K562 (cell line): ENCODE data around the gene MYO15B. TPM values are rescaled to one million over a fixed set of nuclear protein-coding genes. Genes with fewer than 3 reads are reported as not detected.

Experiments
- ATAC-seq: fragments of 200-7000 bp; cut with Tn5 transposase; 3 replicates; pipeline ENCODE4 v1.9.1; 2020; ENCODE audit warnings: moderate library complexity
- BruUV-seq: library from RNA; stranded (reverse); fragments of 400-500 nt; replicated peaks from 2 replicates; lab custom pipeline; 2021; lab: Mats Ljungman, UMichigan
- CTCF ChIA-PET: fragments of 300-600 bp; formaldehyde crosslinking; extraction: SDS; loops from one replicate; lab custom pipeline; 2021; ENCODE audit warnings: low intra/inter-chr PET ratio; lab: Yijun Ruan, JAX
- POLR2A ChIA-PET: fragments of 300-600, 350-650 bp; sonication (Branson Sonifier 250); formaldehyde crosslinking; extraction: SDS; loops from one replicate; lab custom pipeline; 2021; ENCODE audit warnings: antibody characterized with exemption, inconsistent platforms; lab: Yijun Ruan, JAX
- DNase-seq, 4 experiments: peaks; one replicate each; pipeline versions ENCODE4 v3.0.0 to v3.0.0-alpha.2; 2011 to 2018; ENCODE audit warnings: low spot score in 3 of 4, mixed read lengths in 3 of 4; ENCODE audit errors: extremely low read depth in 1 of 4
- FAIRE-seq: peaks from 2 replicates; lab custom pipeline; 2011; peaks lifted over from hg19 to GRCh38; lab: Jason Lieb, UNC
- H2AFZ ChIP-seq: 2 replicates; pipeline ENCODE4 v1.6.0; 2011; ENCODE audit warnings: low read depth, low read length, control low read depth, inconsistent platforms
- H3K27ac ChIP-seq: fragments of 200-600 bp; 3 replicates; pipeline ENCODE4 v1.8.0; 2011; ENCODE audit warnings: low read depth, mild to moderate bottlenecking, control low read depth, inconsistent platforms, low read length, moderate library complexity, mixed read lengths; ENCODE audit errors: extremely low read depth
- H3K27me3 ChIP-seq, 2 experiments: fragments of 300-600 bp in 1 of 2; 2 replicates in 1 of 2; 3 replicates in 1 of 2; pipeline versions ENCODE4 v1.6.0 to v1.8.0; 2011; ENCODE audit warnings: inconsistent platforms in 2 of 2, low read length in 2 of 2, mild to moderate bottlenecking in 1 of 2, mixed read lengths in 1 of 2, moderate library complexity in 1 of 2; ENCODE audit not compliant: control insufficient read depth in 2 of 2, insufficient read depth in 2 of 2
- H3K36me3 ChIP-seq: fragments of 300-600 bp; 3 replicates; pipeline ENCODE4 v1.8.0; 2011; ENCODE audit warnings: mild to moderate bottlenecking, low read length, inconsistent platforms; ENCODE audit not compliant: control insufficient read depth, insufficient read depth
- H3K4me1 ChIP-seq, 2 experiments: fragments of 200-600 bp in 1 of 2; replicated peaks in 1 of 2; 2 replicates in 1 of 2; 3 replicates in 1 of 2; pipeline versions ENCODE4 v1.5.1 to v1.8.0; 2011; ENCODE audit warnings: inconsistent platforms in 2 of 2, low read length in 2 of 2, mild to moderate bottlenecking in 1 of 2, mixed read lengths in 1 of 2, moderate library complexity in 1 of 2; ENCODE audit not compliant: control insufficient read depth in 2 of 2, insufficient read depth in 2 of 2
- H3K4me2 ChIP-seq: 2 replicates; pipeline ENCODE4 v1.6.1; 2011; ENCODE audit warnings: low read length, control low read depth, inconsistent platforms, mixed read lengths; ENCODE audit not compliant: insufficient read depth
- H3K4me3 ChIP-seq: fragments of 200-600 bp; sonication (generic), shearing (Covaris generic); 2 replicates; pipeline ENCODE4 v1.5.1; 2016; ENCODE audit warnings: control low read depth, inconsistent platforms
- H3K79me2 ChIP-seq: fragments of 200-600 bp; 3 replicates; pipeline ENCODE4 v1.8.0; 2011; ENCODE audit warnings: low read length, inconsistent platforms; ENCODE audit not compliant: control insufficient read depth, insufficient read depth
- H3K9ac ChIP-seq, 2 experiments: 2 replicates each; pipeline versions ENCODE4 v1.6.0 to v1.6.1; 2011; ENCODE audit warnings: low read depth in 2 of 2, low read length in 2 of 2, control low read depth in 1 of 2, inconsistent platforms in 1 of 2, mild to moderate bottlenecking in 1 of 2, mixed read lengths in 1 of 2; ENCODE audit not compliant: insufficient read depth in 1 of 2
- H3K9me1 ChIP-seq: one replicate; pipeline ENCODE4 v1.6.0; 2011; ENCODE audit warnings: inconsistent platforms, mild to moderate bottlenecking, low read length, moderate library complexity; ENCODE audit not compliant: control insufficient read depth, insufficient read depth
- H3K9me3 ChIP-seq: replicated peaks from 2 replicates; pipeline ENCODE4 v1.5.1; 2011; ENCODE audit warnings: low read depth, low read length, inconsistent platforms; ENCODE audit not compliant: control insufficient read depth, insufficient read depth
- H4K20me1 ChIP-seq: replicated peaks from 2 replicates; pipeline ENCODE4 v1.6.1; 2011; ENCODE audit warnings: low read length, inconsistent platforms, mixed read lengths; ENCODE audit not compliant: control insufficient read depth, insufficient read depth
- CHAMP1 ChIP-seq: fragments of 450-650 bp; IDR thresholded peaks from 2 replicates; pipeline ENCODE4 v1.6.1; 2016; ENCODE audit warnings: mild to moderate bottlenecking
- KLF6 ChIP-seq: fragments of 250-450 bp; sonication (Bioruptor Pico); IDR thresholded peaks from 2 replicates; pipeline ENCODE4 v1.4.0; 2020; ENCODE audit warnings: mild to moderate bottlenecking, moderate library complexity, borderline replicate concordance
- RREB1 ChIP-seq: fragments of 250-450 bp; sonication (Bioruptor Pico); IDR thresholded peaks from 2 replicates; pipeline ENCODE4 v1.4.0; 2020
- TCFL5 ChIP-seq: fragments of 250-450 bp; sonication (Bioruptor Pico); conservative IDR thresholded peaks from 2 replicates; pipeline ENCODE4 v1.6.1; 2021; ENCODE audit warnings: mild to moderate bottlenecking, moderate library complexity, matching md5 sums
- WGBS: fragments of 100-300 bp; shearing (Covaris generic); methylation state at CpG from one replicate; pipeline ENCODE4 v1.1.6; 2016; ENCODE audit warnings: low coverage, mixed read lengths; ENCODE audit not compliant: insufficient coverage; ENCODE audit errors: missing lambda C conversion rate; 5-methylcytosine and 5-hydroxymethylcytosine counted together
- in situ Hi-C: fragments of 300-500 bp; cut with MboI; formaldehyde crosslinking; loops from 4 replicates; pipeline ENCODE4 v1.15.0; 2018; ENCODE audit warnings: inconsistent platforms, mixed read lengths
- intact Hi-C: fragments of 100-400 bp; cut with micrococcal nuclease; formaldehyde crosslinking; loops from 2 replicates; pipeline ENCODE4 v1.14.2; 2022
- polyA plus RNA-seq, 8 experiments: library from polyadenylated mRNA; depleted of rRNA in 4 of 8; stranded (reverse) in 5 of 8; unstranded in 3 of 8; fragments of >200 nt; fragmentation: Nextera tagmentation in 2 of 8; fragmentation: Illumina TruSeq in 1 of 8; extraction: Ambion mirVana in 2 of 8; extraction: Trizol in 1 of 8; gene quantifications; 2 replicates each; pipeline versions ENCODE4 v1.2.1 to v1.2.3, GENCODE V29; 2011 to 2014; ENCODE audit warnings: inconsistent platforms in 1 of 8, missing spikeins in 1 of 8
- total RNA-seq, 7 experiments: library from RNA; depleted of rRNA in 6 of 7; stranded (reverse); fragments of >200 nt in 6 of 7; fragmentation: Illumina TruSeq in 2 of 7; extraction: Trizol in 2 of 7; gene quantifications; 2 replicates each; pipeline versions ENCODE4 v1.2.1 to v1.2.3, GENCODE V29; 2011 to 2021; ENCODE audit warnings: low replicate concordance in 1 of 7
- TF ChIP-seq, protein P1 (sequence below): fragments of 150-350 bp; IDR thresholded peaks from 2 replicates; pipeline ENCODE4 v1.6.1; 2014; ENCODE audit warnings: low read depth, mild to moderate bottlenecking, low read length, borderline replicate concordance

MYO15B gene
- total and polyA plus RNA-seq, 9 of the 15 experiments (the other 6 are each of a cell fraction or from before 2014, with no cell fraction given) = 0.05 to 3.1 (median 0.83) TPM; not detected in 2

DNA sequence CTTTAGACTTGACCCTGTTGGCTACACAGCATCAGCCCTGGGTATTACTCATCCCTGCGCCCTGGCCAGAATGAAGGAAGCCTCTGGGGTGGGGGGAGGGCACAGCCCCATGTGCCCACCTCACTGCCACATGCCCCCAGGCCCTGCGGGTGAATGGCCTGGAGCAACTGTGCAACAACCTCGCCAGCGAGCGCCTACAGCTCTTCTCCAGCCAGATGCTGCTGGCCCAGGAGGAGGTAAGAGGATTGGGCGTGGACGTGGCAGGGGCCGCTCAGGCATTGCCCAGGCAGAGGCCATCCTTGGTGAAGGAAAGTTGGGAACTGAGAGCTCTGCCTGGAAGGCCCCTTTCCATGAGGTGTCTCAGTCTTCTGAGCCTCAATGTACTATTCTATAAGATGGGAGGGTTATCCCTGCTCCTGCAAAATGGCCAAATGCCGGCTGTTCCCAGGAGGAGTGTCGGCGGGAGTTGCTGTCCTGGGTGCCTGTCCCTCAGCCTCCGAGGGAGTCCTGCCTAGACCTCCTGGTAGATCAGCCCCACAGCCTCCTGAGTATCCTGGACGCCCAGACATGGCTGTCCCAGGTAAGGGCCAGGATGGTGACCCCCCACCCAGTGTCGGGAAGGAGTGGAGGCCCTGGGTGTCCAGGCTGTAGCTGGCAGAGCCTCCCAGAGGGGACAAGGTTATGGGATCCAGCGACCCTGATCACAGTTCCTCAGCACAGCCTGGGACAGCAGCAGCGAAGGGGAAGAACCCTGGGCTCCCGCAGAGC, 8.9 kb downstream of the MYO15B start:
- peaks cover 2 to 29% of the 10 kb centered on the region in 2 experiments; a peak in 3 of 5 replicates for H3K4me1 ChIP-seq
- no peaks in the 10 kb centered on the region for H3K9me3 ChIP-seq
- H3K9ac ChIP-seq = peak overlapping the region in 1 of 2 experiments; percentile 56; a peak in 1 of 4 replicates
- 22% methylated on average over 13 of the region's 17 CpGs for WGBS
- no peak overlapping the region for H3K4me3 ChIP-seq
- H3K27ac ChIP-seq = no peak overlapping the region
- CTCF ChIA-PET = no interaction called here
- no TSS peak for BruUV-seq
- no peak for FAIRE-seq
- no peak for ATAC-seq
- H4K20me1 ChIP-seq = peaks cover 1% of the 10 kb centered on the region; the same call in 1 of the 2 replicates
- TF ChIP-seq CHAMP1 (no peak), RREB1 (CRISPR knock-in tag) (no peak), TCFL5 (no peak), KLF6 (no peak)
- TF ChIP-seq, protein P1, sequence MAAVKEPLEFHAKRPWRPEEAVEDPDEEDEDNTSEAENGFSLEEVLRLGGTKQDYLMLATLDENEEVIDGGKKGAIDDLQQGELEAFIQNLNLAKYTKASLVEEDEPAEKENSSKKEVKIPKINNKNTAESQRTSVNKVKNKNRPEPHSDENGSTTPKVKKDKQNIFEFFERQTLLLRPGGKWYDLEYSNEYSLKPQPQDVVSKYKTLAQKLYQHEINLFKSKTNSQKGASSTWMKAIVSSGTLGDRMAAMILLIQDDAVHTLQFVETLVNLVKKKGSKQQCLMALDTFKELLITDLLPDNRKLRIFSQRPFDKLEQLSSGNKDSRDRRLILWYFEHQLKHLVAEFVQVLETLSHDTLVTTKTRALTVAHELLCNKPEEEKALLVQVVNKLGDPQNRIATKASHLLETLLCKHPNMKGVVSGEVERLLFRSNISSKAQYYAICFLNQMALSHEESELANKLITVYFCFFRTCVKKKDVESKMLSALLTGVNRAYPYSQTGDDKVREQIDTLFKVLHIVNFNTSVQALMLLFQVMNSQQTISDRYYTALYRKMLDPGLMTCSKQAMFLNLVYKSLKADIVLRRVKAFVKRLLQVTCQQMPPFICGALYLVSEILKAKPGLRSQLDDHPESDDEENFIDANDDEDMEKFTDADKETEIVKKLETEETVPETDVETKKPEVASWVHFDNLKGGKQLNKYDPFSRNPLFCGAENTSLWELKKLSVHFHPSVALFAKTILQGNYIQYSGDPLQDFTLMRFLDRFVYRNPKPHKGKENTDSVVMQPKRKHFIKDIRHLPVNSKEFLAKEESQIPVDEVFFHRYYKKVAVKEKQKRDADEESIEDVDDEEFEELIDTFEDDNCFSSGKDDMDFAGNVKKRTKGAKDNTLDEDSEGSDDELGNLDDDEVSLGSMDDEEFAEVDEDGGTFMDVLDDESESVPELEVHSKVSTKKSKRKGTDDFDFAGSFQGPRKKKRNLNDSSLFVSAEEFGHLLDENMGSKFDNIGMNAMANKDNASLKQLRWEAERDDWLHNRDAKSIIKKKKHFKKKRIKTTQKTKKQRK = no peak
- TF ChIP-seq, all 486 proteins: peak for 0
- DNase-seq = no peak
- in situ Hi-C loops (no loop called here), intact Hi-C loops (no loop called here)
- Histone ChIP-seq H3K36me3 (no peaks in the 10 kb centered on the region), H3K27me3 (peaks cover 4 to 27% of the 10 kb centered on the region in 2 experiments; a peak in 4 of 5 replicates), H3K79me2 (no peaks in the 10 kb centered on the region), H3K9me1 (no peaks in the 10 kb centered on the region), H3K4me2 (no peak overlapping the region), H2AFZ (no peak overlapping the region)
- POLR2A ChIA-PET = no interaction called here
